AG09309 (cell line): Measurements from ENCODE around the gene MYO1E.
"Not testable (repeated sequence)": the region's sequence is repeated elsewhere in the genome, so short reads cannot be mapped to it uniquely, and the experiment has no call there.

Source experiments
- DNase-seq: peaks from one replicate; pipeline ENCODE4 v3.0.0-alpha.2; 2010; ENCODE audit warnings: low read depth
- H3K4me3 ChIP-seq: 2 replicates; pipeline ENCODE4 v1.5.1; 2011; ENCODE audit warnings: mild to moderate bottlenecking, low read depth, low read length, moderate library complexity; ENCODE audit not compliant: control insufficient read depth
- TF ChIP-seq, protein P1 (sequence below): IDR thresholded peaks from 2 replicates; pipeline ENCODE4 v1.5.1; 2011; ENCODE audit warnings: mild to moderate bottlenecking, low read depth, low read length, inconsistent platforms; ENCODE audit not compliant: insufficient read depth, control insufficient read depth; ENCODE audit errors: missing control alignments

MYO1E gene

DNA sequence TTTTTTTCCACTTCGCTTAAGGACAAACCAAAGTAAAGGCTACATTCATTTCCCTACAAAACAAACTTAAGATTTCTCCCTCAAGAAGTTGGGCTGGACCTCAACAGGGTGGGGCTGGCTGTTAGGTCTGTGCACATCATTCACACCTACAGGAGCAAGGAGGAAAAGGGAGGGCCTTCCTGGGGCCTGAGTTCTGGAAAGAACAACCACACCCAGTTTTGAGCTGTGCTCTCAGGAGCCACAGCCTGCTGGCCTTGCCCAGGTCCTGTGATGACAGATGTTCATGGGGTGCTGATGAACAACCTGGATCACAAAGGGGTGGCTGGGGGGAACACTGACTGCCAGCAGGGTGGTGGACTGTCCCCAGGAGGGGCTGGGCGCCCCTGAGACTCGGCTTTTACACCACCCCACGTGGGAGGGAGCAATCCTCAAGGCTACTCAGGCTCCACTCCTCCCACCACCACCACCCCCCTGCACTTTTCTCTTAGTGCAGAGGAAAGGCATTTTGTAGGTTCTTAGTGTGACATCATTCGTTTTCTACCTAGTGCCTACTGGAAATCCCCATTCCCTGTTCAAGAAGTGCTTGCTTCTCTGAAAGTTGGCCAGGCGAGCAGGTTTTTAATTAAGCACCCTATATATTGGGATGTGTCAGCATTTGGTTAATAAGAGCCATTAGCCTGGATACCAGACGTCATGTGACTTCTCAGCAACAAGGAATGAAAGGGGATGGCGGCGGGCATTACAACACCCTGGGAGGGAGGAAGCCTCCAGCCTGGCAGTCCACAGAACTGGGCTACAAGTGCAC lies 232.0 kb downstream of the MYO1E start:
- H3K4me3 ChIP-seq = no peak overlapping the region
- DNase-seq = no peak
- TF ChIP-seq, protein P1, sequence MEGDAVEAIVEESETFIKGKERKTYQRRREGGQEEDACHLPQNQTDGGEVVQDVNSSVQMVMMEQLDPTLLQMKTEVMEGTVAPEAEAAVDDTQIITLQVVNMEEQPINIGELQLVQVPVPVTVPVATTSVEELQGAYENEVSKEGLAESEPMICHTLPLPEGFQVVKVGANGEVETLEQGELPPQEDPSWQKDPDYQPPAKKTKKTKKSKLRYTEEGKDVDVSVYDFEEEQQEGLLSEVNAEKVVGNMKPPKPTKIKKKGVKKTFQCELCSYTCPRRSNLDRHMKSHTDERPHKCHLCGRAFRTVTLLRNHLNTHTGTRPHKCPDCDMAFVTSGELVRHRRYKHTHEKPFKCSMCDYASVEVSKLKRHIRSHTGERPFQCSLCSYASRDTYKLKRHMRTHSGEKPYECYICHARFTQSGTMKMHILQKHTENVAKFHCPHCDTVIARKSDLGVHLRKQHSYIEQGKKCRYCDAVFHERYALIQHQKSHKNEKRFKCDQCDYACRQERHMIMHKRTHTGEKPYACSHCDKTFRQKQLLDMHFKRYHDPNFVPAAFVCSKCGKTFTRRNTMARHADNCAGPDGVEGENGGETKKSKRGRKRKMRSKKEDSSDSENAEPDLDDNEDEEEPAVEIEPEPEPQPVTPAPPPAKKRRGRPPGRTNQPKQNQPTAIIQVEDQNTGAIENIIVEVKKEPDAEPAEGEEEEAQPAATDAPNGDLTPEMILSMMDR = no peak

DNA sequence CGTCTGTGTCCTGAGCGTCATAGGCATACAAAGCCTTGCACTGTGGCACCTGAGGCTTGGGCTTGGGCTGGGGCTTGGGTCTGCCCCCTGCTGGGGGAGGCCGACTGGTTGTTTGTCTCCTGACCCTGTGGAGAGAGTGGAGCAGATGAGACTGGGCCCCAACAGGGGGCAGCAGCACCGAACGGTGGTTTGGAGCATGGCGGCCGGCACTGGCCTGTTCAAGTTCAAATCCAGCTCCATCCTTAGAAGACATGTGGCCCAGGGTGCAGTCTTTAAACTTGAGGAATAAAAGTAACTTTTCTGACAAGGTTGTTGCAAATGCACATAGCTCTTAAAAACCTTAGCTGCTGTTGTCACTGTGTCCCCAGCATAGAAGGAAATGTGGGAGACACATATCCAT lies 234.4 kb downstream of the MYO1E start:
- DNase-seq = no peak
- H3K4me3 ChIP-seq = no peak overlapping the region
- TF ChIP-seq, protein P1 = peak; percentile 60

DNA sequence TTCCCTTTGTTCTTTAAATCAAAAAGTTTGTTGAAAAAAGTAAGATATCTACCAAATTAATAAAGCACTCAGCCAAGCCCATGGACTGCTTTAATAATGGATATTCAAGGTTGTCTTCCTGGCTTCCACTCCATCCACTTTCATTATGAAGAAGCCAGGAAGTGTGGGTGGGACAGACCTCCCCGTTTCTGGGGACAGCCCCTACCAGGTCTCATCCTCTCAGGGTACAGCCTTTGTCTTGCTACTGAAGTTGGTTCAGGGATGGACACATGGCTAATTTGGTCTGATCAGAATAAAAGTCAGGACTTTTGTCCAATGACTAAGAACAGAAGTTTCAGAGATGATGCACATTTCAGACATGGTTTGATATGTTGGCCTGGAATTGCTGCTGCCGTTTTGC lies 235.1 kb downstream of the MYO1E start:
- H3K4me3 ChIP-seq = no peak overlapping the region
- no peak for DNase-seq
- TF ChIP-seq, protein P1 = no peak

DNA sequence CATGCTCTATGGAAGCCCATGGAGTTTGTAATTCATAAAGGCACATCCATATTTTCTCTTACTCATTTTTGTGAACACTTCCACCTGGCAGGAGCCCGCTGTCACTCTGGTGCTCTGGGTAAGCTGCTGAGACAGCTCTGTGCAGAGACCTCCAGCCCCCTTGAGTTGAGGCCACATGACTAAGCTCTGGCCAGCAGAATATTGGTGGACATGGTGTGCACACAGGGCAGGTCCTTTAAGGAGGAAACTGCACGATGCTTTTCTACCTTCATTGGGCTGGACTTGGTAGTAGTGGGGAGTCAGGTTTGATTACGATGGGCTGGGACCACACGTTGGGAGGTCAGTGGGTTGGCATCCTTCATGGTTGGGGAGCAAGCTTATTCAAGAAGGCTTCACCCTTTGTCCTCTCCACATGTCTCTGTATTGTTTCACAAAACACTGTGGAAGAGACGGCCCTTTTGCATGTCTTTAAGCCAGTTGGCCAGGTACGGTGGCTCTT lies 238.7 kb downstream of the MYO1E start:
- TF ChIP-seq, protein P1 = no peak
- no peak for DNase-seq

DNA sequence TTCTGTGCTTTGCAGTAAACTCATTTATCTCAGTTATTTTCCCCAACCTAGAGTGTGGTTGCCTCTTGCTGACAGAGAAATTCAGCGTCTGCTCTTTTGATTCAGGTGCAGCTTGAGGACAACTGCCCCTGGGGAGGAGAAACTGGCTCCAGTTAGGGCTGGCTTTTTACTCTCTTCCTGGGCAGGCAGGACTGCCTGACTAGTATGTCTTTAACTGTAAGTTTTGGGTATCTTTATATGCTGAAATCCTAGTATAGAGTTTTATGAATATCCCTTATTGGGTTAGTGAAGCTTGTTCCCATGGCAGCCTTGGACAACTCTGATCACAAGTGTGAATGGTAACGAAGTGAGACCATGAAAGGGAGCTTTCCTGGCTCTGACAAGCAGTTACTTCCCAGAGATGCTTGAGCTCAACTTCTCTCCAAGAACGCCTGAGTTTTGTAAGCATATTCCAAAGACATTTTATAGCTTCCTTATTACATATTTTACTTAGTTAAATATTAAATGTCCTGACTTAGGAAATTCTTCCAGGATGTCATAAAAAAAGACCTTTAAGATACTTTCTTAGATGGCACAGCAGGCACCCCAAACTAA lies 240.6 kb downstream of the MYO1E start:
- no peak for DNase-seq
- TF ChIP-seq, protein P1 = no peak
- no peak overlapping the region for H3K4me3 ChIP-seq

More for the DNA sequence above, 238.7 kb downstream of the MYO1E start:
- H3K4me3 ChIP-seq = no peak overlapping the region

DNA sequence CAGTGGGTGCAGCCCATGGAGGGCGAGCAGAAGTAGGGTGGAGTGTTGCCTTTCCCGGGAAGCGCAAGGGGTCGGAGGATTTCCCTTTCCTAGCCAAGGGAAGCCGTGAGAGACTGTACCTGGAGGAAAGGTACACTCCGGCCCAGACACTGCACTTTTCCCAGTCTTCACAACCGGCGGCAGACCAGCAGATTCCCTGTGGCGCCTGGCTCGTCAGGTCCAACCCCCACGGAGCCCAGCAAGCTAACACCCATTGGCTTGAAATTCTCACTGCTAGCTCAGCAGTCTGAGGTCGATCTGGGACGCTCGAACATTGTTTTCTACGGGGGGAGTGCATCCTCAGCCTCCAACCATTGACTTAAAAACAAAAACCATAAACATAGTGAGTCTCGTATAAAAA lies 241.2 kb downstream of the MYO1E start:
- TF ChIP-seq, protein P1 = no peak
- no peak for DNase-seq
- H3K4me3 ChIP-seq = no peak overlapping the region

DNA sequence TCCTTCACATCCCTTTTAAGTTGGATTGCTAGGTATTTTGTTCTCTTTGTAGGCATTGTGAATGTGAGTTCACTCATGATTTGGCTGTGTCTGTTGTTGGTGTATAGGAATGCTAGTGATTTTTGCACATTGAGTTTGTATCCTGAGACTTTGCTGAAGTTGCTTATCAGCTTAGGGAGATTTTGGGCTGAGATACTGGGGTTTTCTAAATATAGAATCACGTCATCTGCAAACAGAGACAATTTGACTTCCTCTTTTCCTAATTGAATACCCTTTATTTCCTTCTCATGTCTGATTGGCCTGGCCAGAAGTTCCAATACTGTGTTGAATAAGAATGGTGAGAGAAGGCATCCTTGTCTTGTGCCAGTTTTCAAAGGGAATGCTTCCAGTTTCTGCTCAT lies 245.4 kb downstream of the MYO1E start:
- not testable (repeated sequence) for DNase-seq, H3K4me3 ChIP-seq

DNA sequence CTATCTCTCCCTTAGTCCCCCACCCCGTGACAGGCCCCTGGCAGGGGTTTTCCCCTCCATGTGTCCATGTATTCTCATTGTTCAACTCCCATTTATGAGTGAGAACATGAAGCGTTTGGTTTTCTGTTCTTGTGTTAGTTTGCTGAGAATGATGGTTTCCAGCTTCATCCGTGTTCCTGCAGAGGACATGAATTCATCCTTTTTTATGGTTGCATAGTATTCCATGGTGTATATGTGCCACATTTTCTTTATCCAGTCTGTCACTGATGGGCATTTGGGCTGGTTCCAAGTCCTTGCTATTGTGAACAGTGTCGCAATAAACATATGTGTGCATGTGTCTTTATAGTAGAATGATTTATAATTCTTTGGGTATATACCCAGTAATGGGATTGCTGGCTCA lies 247.0 kb downstream of the MYO1E start:
- not testable (repeated sequence) for DNase-seq, H3K4me3 ChIP-seq
